Measurements from ENCODE around the gene ALDH7A1.

DNA sequence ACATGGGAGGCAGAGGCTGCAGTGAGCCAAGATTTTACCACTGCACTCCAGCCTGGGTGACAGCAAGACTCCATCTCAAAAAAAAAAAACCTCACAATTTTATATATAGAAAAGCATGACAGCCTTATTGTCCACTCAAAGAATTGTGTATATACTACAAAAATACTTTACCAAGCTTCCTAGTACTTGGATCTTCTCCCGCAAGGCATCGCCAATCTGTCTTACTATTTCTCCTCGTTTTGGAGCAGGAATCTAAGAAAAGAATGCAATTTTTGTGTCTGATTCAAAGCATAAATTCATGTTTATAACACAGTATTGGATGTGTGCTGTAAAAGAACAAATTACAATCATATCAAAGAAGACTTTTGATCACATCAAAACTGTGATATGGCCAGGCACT, 11.3 kb downstream of the ALDH7A1 start:
- TF ChIP-seq, protein P1, sequence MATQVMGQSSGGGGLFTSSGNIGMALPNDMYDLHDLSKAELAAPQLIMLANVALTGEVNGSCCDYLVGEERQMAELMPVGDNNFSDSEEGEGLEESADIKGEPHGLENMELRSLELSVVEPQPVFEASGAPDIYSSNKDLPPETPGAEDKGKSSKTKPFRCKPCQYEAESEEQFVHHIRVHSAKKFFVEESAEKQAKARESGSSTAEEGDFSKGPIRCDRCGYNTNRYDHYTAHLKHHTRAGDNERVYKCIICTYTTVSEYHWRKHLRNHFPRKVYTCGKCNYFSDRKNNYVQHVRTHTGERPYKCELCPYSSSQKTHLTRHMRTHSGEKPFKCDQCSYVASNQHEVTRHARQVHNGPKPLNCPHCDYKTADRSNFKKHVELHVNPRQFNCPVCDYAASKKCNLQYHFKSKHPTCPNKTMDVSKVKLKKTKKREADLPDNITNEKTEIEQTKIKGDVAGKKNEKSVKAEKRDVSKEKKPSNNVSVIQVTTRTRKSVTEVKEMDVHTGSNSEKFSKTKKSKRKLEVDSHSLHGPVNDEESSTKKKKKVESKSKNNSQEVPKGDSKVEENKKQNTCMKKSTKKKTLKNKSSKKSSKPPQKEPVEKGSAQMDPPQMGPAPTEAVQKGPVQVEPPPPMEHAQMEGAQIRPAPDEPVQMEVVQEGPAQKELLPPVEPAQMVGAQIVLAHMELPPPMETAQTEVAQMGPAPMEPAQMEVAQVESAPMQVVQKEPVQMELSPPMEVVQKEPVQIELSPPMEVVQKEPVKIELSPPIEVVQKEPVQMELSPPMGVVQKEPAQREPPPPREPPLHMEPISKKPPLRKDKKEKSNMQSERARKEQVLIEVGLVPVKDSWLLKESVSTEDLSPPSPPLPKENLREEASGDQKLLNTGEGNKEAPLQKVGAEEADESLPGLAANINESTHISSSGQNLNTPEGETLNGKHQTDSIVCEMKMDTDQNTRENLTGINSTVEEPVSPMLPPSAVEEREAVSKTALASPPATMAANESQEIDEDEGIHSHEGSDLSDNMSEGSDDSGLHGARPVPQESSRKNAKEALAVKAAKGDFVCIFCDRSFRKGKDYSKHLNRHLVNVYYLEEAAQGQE (IDR thresholded peaks at IDR 0.05; ENCODE audit: low read depth, low read length): no peak
- TF ChIP-seq POLR2A (IDR thresholded peaks at IDR 0.05; ENCODE audit: low read depth, low read length) (no peak), CTCF (IDR thresholded peaks at IDR 0.05 in 2 of 3, conservative IDR thresholded peaks at IDR 0.05 in 1 of 3; ENCODE audit: control insufficient read depth in 2 of 3, extremely low read depth in 1 of 3, insufficient read depth in 1 of 3, low read depth in 3 of 3, low read length in 3 of 3) (no peak), PAX8 (IDR thresholded peaks at IDR 0.05) (no peak), RAD21 (IDR thresholded peaks at IDR 0.05; ENCODE audit: insufficient read depth, low read depth, low read length) (no peak), TCF7 (IDR thresholded peaks at IDR 0.05; ENCODE audit: borderline replicate concordance) (no peak), MXI1 (IDR thresholded peaks at IDR 0.05; ENCODE audit: low read depth, low read length) (no peak), BHLHE40 (IDR thresholded peaks at IDR 0.05; ENCODE audit: borderline replicate concordance in 1 of 2, low read depth in 2 of 2, low read length in 1 of 2) (no peak), SMC3 (IDR thresholded peaks at IDR 0.05; ENCODE audit: borderline replicate concordance, low read length) (no peak), TAF1 (IDR thresholded peaks at IDR 0.05; ENCODE audit: borderline replicate concordance, low read depth, low read length) (no peak)
